SK-N-SH (cell line): ENCODE measurements around the gene CTSZ. TPM values are rescaled to one million over a fixed set of nuclear protein-coding genes. Genes with fewer than 3 reads are reported as not detected.

Source experiments
- CTCF ChIA-PET: fragments of 300-600, 350-600 bp; formaldehyde crosslinking; extraction: SDS; loops from one replicate; lab custom pipeline; 2021; lab: Yijun Ruan, JAX
- POLR2A ChIA-PET: fragments of 350-600 bp; sonication (Branson Sonifier 250); formaldehyde crosslinking; extraction: SDS; loops from one replicate; lab custom pipeline; 2020; ENCODE audit warnings: antibody characterized with exemption, inconsistent platforms; lab: Yijun Ruan, JAX
- DNase-seq: peaks from one replicate; pipeline ENCODE4 v3.0.0; 2012
- H2AFZ ChIP-seq: fragments of 200-600 bp; sonication (generic); 2 replicates; pipeline ENCODE4 v1.8.1; 2016; ENCODE audit warnings: antibody characterized with exemption, mild to moderate bottlenecking, low read depth
- H3F3A ChIP-seq: fragments of 200-600 bp; sonication (generic); replicated peaks from 2 replicates; pipeline ENCODE3; 2016; ENCODE audit warnings: antibody characterized with exemption, mild to moderate bottlenecking; ENCODE audit not compliant: insufficient read depth
- H3K27ac ChIP-seq, 2 experiments: fragments of 200-500 bp in 1 of 2; fragments of 200-600 bp in 1 of 2; sonication (Bioruptor generic) in 1 of 2; sonication (generic), shearing (Covaris generic) in 1 of 2; 2 replicates each; pipeline versions ENCODE4 v1.5.1 to v1.6.1; 2014 to 2016; ENCODE audit warnings: low read depth in 2 of 2, inconsistent platforms in 1 of 2, low read length in 1 of 2, mild to moderate bottlenecking in 1 of 2, mixed read lengths in 1 of 2
- H3K27me3 ChIP-seq: fragments of 200-600 bp; sonication (generic), shearing (Covaris generic); 2 replicates; pipeline ENCODE4 v1.6.1; 2016; ENCODE audit warnings: mixed run types; ENCODE audit not compliant: insufficient read depth
- H3K36me3 ChIP-seq, 2 experiments: fragments of 200-500 bp in 1 of 2; fragments of 200-600 bp in 1 of 2; sonication (Bioruptor generic) in 1 of 2; sonication (generic) in 1 of 2; replicated peaks in 1 of 2; 2 replicates each; pipeline versions ENCODE3 to v1.5.1; 2014 to 2016; ENCODE audit warnings: low read length in 1 of 2, mild to moderate bottlenecking in 1 of 2; ENCODE audit not compliant: insufficient read depth in 2 of 2, control insufficient read depth in 1 of 2
- H3K4me1 ChIP-seq, 2 experiments: fragments of 200-500 bp in 1 of 2; fragments of 200-600 bp in 1 of 2; sonication (Bioruptor generic) in 1 of 2; sonication (generic), shearing (Covaris generic) in 1 of 2; 2 replicates each; pipeline versions ENCODE4 v1.5.1 to v1.6.1; 2014 to 2016; ENCODE audit warnings: low read depth in 1 of 2, low read length in 1 of 2, mixed run types in 1 of 2; ENCODE audit not compliant: insufficient read depth in 2 of 2, control insufficient read depth in 1 of 2
- H3K4me2 ChIP-seq: fragments of 200-600 bp; sonication (generic), shearing (Covaris generic); 2 replicates; pipeline ENCODE4 v1.6.1; 2017; ENCODE audit warnings: mixed run types
- H3K4me3 ChIP-seq, 2 experiments: fragments of 200-500 bp in 1 of 2; fragments of 200-600 bp in 1 of 2; sonication (Bioruptor generic) in 1 of 2; sonication (generic), shearing (Covaris generic) in 1 of 2; 2 replicates each; pipeline versions ENCODE4 v1.5.1 to v1.8.1; 2014 to 2016; ENCODE audit warnings: low read depth in 2 of 2, inconsistent platforms in 1 of 2, low read length in 1 of 2, mild to moderate bottlenecking in 1 of 2, mixed read lengths in 1 of 2, moderate library complexity in 1 of 2
- H3K79me2 ChIP-seq: fragments of 200-600 bp; sonication (generic); 2 replicates; pipeline ENCODE4 v1.8.1; 2017; ENCODE audit warnings: mild to moderate bottlenecking; ENCODE audit not compliant: insufficient read depth
- H3K9ac ChIP-seq: fragments of 200-600 bp; sonication (generic); 2 replicates; pipeline ENCODE4 v1.6.1; 2017; ENCODE audit warnings: mixed run types
- H3K9me2 ChIP-seq: fragments of 200-600 bp; sonication (generic); 2 replicates; pipeline ENCODE4 v1.6.1; 2017; ENCODE audit warnings: mixed run types
- H3K9me3 ChIP-seq: fragments of 200-600 bp; sonication (generic); 2 replicates; pipeline ENCODE4 v1.6.1; 2017; ENCODE audit warnings: mixed run types, mild to moderate bottlenecking, moderate library complexity
- H4K20me1 ChIP-seq: fragments of 200-600 bp; sonication (generic); 2 replicates; pipeline ENCODE4 v1.6.1; 2017; ENCODE audit warnings: mild to moderate bottlenecking, mixed run types; ENCODE audit not compliant: insufficient read depth
- EZH2phosphoT487 ChIP-seq: fragments of 200-600 bp; sonication (generic); IDR thresholded peaks from 2 replicates; pipeline ENCODE4 v1.6.1; 2017; ENCODE audit warnings: low read depth, mixed run types, mild to moderate bottlenecking, antibody characterized with exemption, moderate library complexity, borderline replicate concordance
- FOXJ3 ChIP-seq: sonication (generic); formaldehyde crosslinking; IDR thresholded peaks from 2 replicates; pipeline ENCODE4 v1.5.1; 2020; ENCODE audit warnings: mild to moderate bottlenecking, missing genetic modification reagents
- GABPA ChIP-seq: IDR thresholded peaks from 2 replicates; pipeline ENCODE4 v1.4.0; 2012; ENCODE audit warnings: low read depth, mild to moderate bottlenecking
- GATA2 ChIP-seq: sonication (generic); formaldehyde crosslinking; IDR thresholded peaks from 2 replicates; pipeline ENCODE4 v1.5.0; 2020; ENCODE audit warnings: mild to moderate bottlenecking, missing genetic modification reagents
- JUND ChIP-seq: IDR thresholded peaks from 2 replicates; pipeline ENCODE4 v1.4.0; 2012
- NRF1 ChIP-seq: IDR thresholded peaks from 2 replicates; pipeline ENCODE4 v1.6.1; 2012; ENCODE audit warnings: low read depth, mild to moderate bottlenecking, low read length
- RXRA ChIP-seq: IDR thresholded peaks from 2 replicates; pipeline ENCODE4 v1.4.0; 2012; ENCODE audit warnings: low read depth, mild to moderate bottlenecking, borderline replicate concordance
- SIN3A ChIP-seq: IDR thresholded peaks from 2 replicates; pipeline ENCODE4 v1.6.1; 2012; ENCODE audit warnings: low read depth, mild to moderate bottlenecking, low read length, moderate library complexity, borderline replicate concordance
- TAF1 ChIP-seq: IDR thresholded peaks from 2 replicates; pipeline ENCODE4 v1.6.1; 2012; ENCODE audit warnings: low read depth, mild to moderate bottlenecking, low read length, moderate library complexity, borderline replicate concordance
- TCF12 ChIP-seq: IDR thresholded peaks from 2 replicates; pipeline ENCODE4 v1.4.0; 2012
- TEAD4 ChIP-seq: IDR thresholded peaks from 2 replicates; pipeline ENCODE4 v1.4.0; 2012; ENCODE audit warnings: mild to moderate bottlenecking, borderline replicate concordance; ENCODE audit not compliant: insufficient read depth
- YY1 ChIP-seq: IDR thresholded peaks from 2 replicates; pipeline ENCODE4 v1.4.0; 2012; ENCODE audit warnings: low read depth, mild to moderate bottlenecking
- WGBS: methylation state at CpG from one replicate; pipeline ENCODE4 v1.1.6; 2017; ENCODE audit warnings: low lambda C conversion rate; 5-methylcytosine and 5-hydroxymethylcytosine counted together
- polyA plus RNA-seq, 3 experiments: library from polyadenylated mRNA; depleted of rRNA; stranded (reverse); fragments of >200 nt; gene quantifications; 2 replicates each; pipeline ENCODE4 v1.2.3, GENCODE V29; 2012
- TF ChIP-seq, protein P1 (sequence below): IDR thresholded peaks from 2 replicates; pipeline ENCODE4 v1.4.0; 2012; ENCODE audit warnings: low read depth, borderline replicate concordance
- TF ChIP-seq, protein P2 (sequence below): fragments of 200-600 bp; sonication (generic); IDR thresholded peaks from 2 replicates; pipeline ENCODE4 v1.6.1; 2017; ENCODE audit warnings: antibody characterized with exemption, mild to moderate bottlenecking, moderate library complexity

The CTSZ gene
- polyA plus RNA-seq, 1 of the 3 experiments (the other 2 are of a cell fraction) = 0.03 TPM

GRCh38 chr20:58997141-58997770 is 9.8 kb downstream of the CTSZ start:
- TF ChIP-seq GABPA = no peak
- TF ChIP-seq, protein P1, sequence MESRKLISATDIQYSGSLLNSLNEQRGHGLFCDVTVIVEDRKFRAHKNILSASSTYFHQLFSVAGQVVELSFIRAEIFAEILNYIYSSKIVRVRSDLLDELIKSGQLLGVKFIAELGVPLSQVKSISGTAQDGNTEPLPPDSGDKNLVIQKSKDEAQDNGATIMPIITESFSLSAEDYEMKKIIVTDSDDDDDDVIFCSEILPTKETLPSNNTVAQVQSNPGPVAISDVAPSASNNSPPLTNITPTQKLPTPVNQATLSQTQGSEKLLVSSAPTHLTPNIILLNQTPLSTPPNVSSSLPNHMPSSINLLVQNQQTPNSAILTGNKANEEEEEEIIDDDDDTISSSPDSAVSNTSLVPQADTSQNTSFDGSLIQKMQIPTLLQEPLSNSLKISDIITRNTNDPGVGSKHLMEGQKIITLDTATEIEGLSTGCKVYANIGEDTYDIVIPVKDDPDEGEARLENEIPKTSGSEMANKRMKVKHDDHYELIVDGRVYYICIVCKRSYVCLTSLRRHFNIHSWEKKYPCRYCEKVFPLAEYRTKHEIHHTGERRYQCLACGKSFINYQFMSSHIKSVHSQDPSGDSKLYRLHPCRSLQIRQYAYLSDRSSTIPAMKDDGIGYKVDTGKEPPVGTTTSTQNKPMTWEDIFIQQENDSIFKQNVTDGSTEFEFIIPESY = no peak
- TF ChIP-seq SIN3A = no peak
- no peak for TF ChIP-seq TEAD4
- TF ChIP-seq YY1 = no peak
- no peak for TF ChIP-seq EZH2phosphoT487
- TF ChIP-seq JUND = no peak
- no peak for TF ChIP-seq TCF12
- TF ChIP-seq GATA2 = no peak
- TF ChIP-seq FOXJ3 (CRISPR knock-in tag) = no peak
- TF ChIP-seq RXRA = no peak
- no peak for TF ChIP-seq NRF1
- peaks cover 17 to 30% of the 10 kb centered on the region in 2 experiments for H3K36me3 ChIP-seq
- no peak overlapping the region for H3K9ac ChIP-seq
- POLR2A ChIA-PET = interaction anchor here (0.6 kb wide), 1 partner anchor 19 kb away, joined by 4 read pairs; no protein-coding TSS in a partner anchor
- no peak overlapping the region for H2AFZ ChIP-seq
- no peak overlapping the region for H3K27ac ChIP-seq
- no peaks in the 10 kb centered on the region for H3K79me2 ChIP-seq
- no peak overlapping the region for H3K4me2 ChIP-seq
- H3F3A ChIP-seq = no peaks in the 10 kb centered on the region
- 95% methylated on average over 23 of the region's 24 CpGs for WGBS
- H3K27me3 ChIP-seq = no peaks in the 10 kb centered on the region
- no peak for DNase-seq
- no peak overlapping the region for H3K4me3 ChIP-seq
- H3K4me1 ChIP-seq = peaks cover 0 to 3% of the 10 kb centered on the region in 2 experiments; a peak in 1 of 4 replicates
- H3K9me3 ChIP-seq = no peaks in the 10 kb centered on the region
- CTCF ChIA-PET = no interaction called here
- no peaks in the 10 kb centered on the region for H4K20me1 ChIP-seq
- no peaks in the 10 kb centered on the region for H3K9me2 ChIP-seq

GRCh38 chr20:58996226-58996611 is 10.8 kb downstream of the CTSZ start:
- no peak for DNase-seq
- Histone ChIP-seq H3F3A (no peaks in the 10 kb centered on the region), H2AFZ (no peak overlapping the region), H3K9me3 (no peaks in the 10 kb centered on the region), H3K9me2 (no peaks in the 10 kb centered on the region), H4K20me1 (no peaks in the 10 kb centered on the region), H3K4me2 (no peak overlapping the region)
- CTCF ChIA-PET = interaction anchor here (1.5 kb wide), 1 partner anchor 13 kb away, joined by 5 read pairs; no protein-coding TSS in a partner anchor
- WGBS = 88% methylated on average over 12 of the region's 12 CpGs
- TF ChIP-seq FOXJ3 (CRISPR knock-in tag) (no peak), TAF1 (no peak)
- TF ChIP-seq, protein P2, sequence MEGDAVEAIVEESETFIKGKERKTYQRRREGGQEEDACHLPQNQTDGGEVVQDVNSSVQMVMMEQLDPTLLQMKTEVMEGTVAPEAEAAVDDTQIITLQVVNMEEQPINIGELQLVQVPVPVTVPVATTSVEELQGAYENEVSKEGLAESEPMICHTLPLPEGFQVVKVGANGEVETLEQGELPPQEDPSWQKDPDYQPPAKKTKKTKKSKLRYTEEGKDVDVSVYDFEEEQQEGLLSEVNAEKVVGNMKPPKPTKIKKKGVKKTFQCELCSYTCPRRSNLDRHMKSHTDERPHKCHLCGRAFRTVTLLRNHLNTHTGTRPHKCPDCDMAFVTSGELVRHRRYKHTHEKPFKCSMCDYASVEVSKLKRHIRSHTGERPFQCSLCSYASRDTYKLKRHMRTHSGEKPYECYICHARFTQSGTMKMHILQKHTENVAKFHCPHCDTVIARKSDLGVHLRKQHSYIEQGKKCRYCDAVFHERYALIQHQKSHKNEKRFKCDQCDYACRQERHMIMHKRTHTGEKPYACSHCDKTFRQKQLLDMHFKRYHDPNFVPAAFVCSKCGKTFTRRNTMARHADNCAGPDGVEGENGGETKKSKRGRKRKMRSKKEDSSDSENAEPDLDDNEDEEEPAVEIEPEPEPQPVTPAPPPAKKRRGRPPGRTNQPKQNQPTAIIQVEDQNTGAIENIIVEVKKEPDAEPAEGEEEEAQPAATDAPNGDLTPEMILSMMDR = no peak
- TF ChIP-seq, all 33 proteins: peak for 0
- Histone ChIP-seq H3K4me1 (no peaks in the 10 kb centered on the region), H3K79me2 (no peaks in the 10 kb centered on the region), H3K27ac (no peak overlapping the region), H3K36me3 (peaks cover 26 to 40% of the 10 kb centered on the region in 2 experiments), H3K4me3 (no peak overlapping the region), H3K9ac (no peak overlapping the region), H3K27me3 (no peaks in the 10 kb centered on the region)
- POLR2A ChIA-PET = interaction anchor here (0.6 kb wide), 1 partner anchor 18 kb away, joined by 4 read pairs; no protein-coding TSS in a partner anchor
